Esophagus squamous epithelium (tissue), 5 donors: ENCODE data around the gene SNX2. TPM values are rescaled to one million over a fixed set of nuclear protein-coding genes. Genes with fewer than 3 reads are reported as not detected.

Source experiments
- DNase-seq: peaks from one replicate; lab custom pipeline; 2025; lab: John Stamatoyannopoulos, UW
- H3K27ac ChIP-seq, 4 donors: fragments of 200-600 bp; sonication (generic); one replicate each; pipeline ENCODE4 v1.5.1; 2016 to 2019; ENCODE audit warnings: mild to moderate bottlenecking in 1 of 4
- H3K27me3 ChIP-seq, 4 donors: fragments of 200-600 bp; sonication (generic); 1 replicate in 3 of 4; 2 replicates in 1 of 4; pipeline versions ENCODE4 v1.5.1 to v1.6.0; 2017 to 2021; ENCODE audit warnings: antibody characterized with exemption in 1 of 4
- H3K36me3 ChIP-seq, 3 donors: fragments of 200-600 bp; sonication (generic); one replicate each; pipeline ENCODE4 v1.5.1; 2016 to 2019
- H3K4me1 ChIP-seq, 3 donors: fragments of 200-600 bp; sonication (generic); one replicate each; pipeline ENCODE4 v1.5.1; 2017 to 2019
- H3K4me3 ChIP-seq, 4 donors: fragments of 200-600 bp; sonication (generic); 1 replicate in 3 of 4; 2 replicates in 1 of 4; pipeline ENCODE4 v1.5.1; 2016 to 2019; ENCODE audit warnings: mild to moderate bottlenecking in 2 of 4, moderate library complexity in 1 of 4
- H3K9me3 ChIP-seq, 3 donors: fragments of 200-600 bp; sonication (generic); one replicate each; pipeline ENCODE4 v1.5.1; 2016 to 2019
- CTCF ChIP-seq, 6 experiments: fragments of 450-650 bp in 4 of 6; fragments of 200-600 bp in 2 of 6; sonication (generic) in 2 of 6; IDR thresholded peaks; one replicate each; pipeline ENCODE4 v1.5.1; 2016 to 2019; ENCODE audit warnings: antibody characterized with exemption in 6 of 6, mild to moderate bottlenecking in 4 of 6, moderate library complexity in 4 of 6
- POLR2A ChIP-seq, 4 donors: fragments of 450-650 bp; IDR thresholded peaks; one replicate each; pipeline ENCODE4 v1.6.1; 2017; ENCODE audit warnings: antibody characterized with exemption in 4 of 4, mild to moderate bottlenecking in 4 of 4, moderate library complexity in 3 of 4
- WGBS, 2 donors: methylation state at CpG; one replicate each; pipeline ENCODE4 v1.1.5; 2018; 5-methylcytosine and 5-hydroxymethylcytosine counted together
- intact Hi-C: fragments of 100-400 bp; cut with DNase I; formaldehyde crosslinking; loops from one replicate; pipeline ENCODE4 v1.15.0; 2022
- total RNA-seq, 4 donors: library from RNA; depleted of rRNA; stranded (reverse); fragments of >200 nt; gene quantifications; one replicate each; pipeline ENCODE4 v1.1.0, GENCODE V29; 2016
- donor health status: DM: yes; HTN: yes; CAD: no.

Gene SNX2
- total RNA-seq = 10 to 100 TPM; 33.9 to 64.7 (median 49.1) TPM

- TF ChIP-seq CTCF (IDR thresholded peaks at IDR 0.05) (peak in 4 of 6 experiments; percentile 10 to 49 (median 22)), POLR2A (IDR thresholded peaks at IDR 0.05) (peak in 2 of 4 donors; percentile 53 to 80)
- Histone ChIP-seq H3K9me3 (no peaks in the 10 kb centered on the region), H3K36me3 (no peaks in the 10 kb centered on the region), H3K27ac (peak within 1 kb of the TSS; percentile 80 to 93 (median 90)), H3K4me3 (peak within 1 kb of the TSS; percentile 83 to 97 (median 90)), H3K4me1 (peaks cover 4 to 35% (median 16%) of the 10 kb centered on the region in 3 donors), H3K27me3 (no peaks in the 10 kb centered on the region)
- 0 to 2% methylated on average over 12 to 16 of the region's 67 CpGs for WGBS, 2 donors
- DNase-seq = peak; percentile 60
- intact Hi-C loops = no loop called here
Measured at GRCh38 chr5:122774861-122775549, at the start of gene SNX2. Gene SNX2 (plus strand): TSS chr5:122775080. CDS start chr5:122775104, 24 bp downstream.

GRCh38 chr5:122727112-122727541, 47.8 kb upstream of the SNX2 start:
- TF ChIP-seq CTCF (IDR thresholded peaks at IDR 0.05) (no peak), POLR2A (IDR thresholded peaks at IDR 0.05) (no peak)
- Histone ChIP-seq H3K27ac (no peak overlapping the region), H3K27me3 (no peaks in the 10 kb centered on the region), H3K4me1 (peaks cover 0 to 22% (median 0%) of the 10 kb centered on the region in 3 donors), H3K36me3 (no peaks in the 10 kb centered on the region), H3K4me3 (no peak overlapping the region), H3K9me3 (no peaks in the 10 kb centered on the region)
- intact Hi-C loops = no loop called here
- DNase-seq = no peak
- 25 to 27% methylated on average over 4 of the region's 4 CpGs for WGBS, 2 donors

DNA sequence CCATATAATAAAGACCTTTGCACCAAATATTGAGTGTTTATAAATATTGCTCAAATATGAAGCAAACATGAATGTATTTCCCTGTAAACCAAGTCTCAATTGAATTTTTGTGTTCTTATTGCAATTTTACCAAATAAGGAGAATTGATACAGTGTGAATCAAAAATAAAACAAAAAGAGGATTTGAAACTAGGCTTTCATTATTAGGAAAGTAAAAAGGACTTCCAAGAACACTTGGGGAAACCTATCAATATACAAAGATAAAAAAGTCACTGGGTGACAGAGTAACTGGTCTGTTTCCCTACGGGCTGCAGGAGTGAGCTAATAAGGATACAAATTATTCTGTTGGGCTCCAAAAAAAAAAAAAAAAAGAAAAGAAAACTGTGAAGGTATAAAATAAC, 44.8 kb upstream of the SNX2 start:
- no peak overlapping the region for H3K4me3 ChIP-seq
- WGBS, 2 donors = 94 to 100% methylated on average over 1 of the region's 1 CpG
- no peak for TF ChIP-seq POLR2A (IDR thresholded peaks at IDR 0.05)
- no peak for TF ChIP-seq CTCF (IDR thresholded peaks at IDR 0.05)
- intact Hi-C loops = no loop called here
- H3K27me3 ChIP-seq = no peaks in the 10 kb centered on the region
- no peak for DNase-seq
- H3K36me3 ChIP-seq = no peaks in the 10 kb centered on the region
- H3K9me3 ChIP-seq = no peaks in the 10 kb centered on the region
- peaks cover 0 to 8% (median 0%) of the 10 kb centered on the region in 3 donors for H3K4me1 ChIP-seq
- H3K27ac ChIP-seq = no peak overlapping the region

GRCh38 chr5:122730456-122730855, 44.4 kb upstream of the SNX2 start:
- H3K27ac ChIP-seq = no peak overlapping the region
- intact Hi-C loops = no loop called here
- H3K4me1 ChIP-seq = peaks cover 0 to 8% (median 0%) of the 10 kb centered on the region in 3 donors
- H3K4me3 ChIP-seq = no peak overlapping the region
- 77 to 86% methylated on average over 1 of the region's 1 CpG for WGBS, 2 donors
- no peaks in the 10 kb centered on the region for H3K27me3 ChIP-seq
- H3K36me3 ChIP-seq = no peaks in the 10 kb centered on the region
- TF ChIP-seq CTCF (IDR thresholded peaks at IDR 0.05) = no peak
- no peak for TF ChIP-seq POLR2A (IDR thresholded peaks at IDR 0.05)
- no peaks in the 10 kb centered on the region for H3K9me3 ChIP-seq
- DNase-seq = no peak

GRCh38 chr5:122736086-122736845, 38.6 kb upstream of the SNX2 start:
- H3K4me3 ChIP-seq = no peak overlapping the region
- no peaks in the 10 kb centered on the region for H3K36me3 ChIP-seq
- intact Hi-C loops = no loop called here
- no peaks in the 10 kb centered on the region for H3K9me3 ChIP-seq
- DNase-seq = no peak
- H3K27me3 ChIP-seq = no peaks in the 10 kb centered on the region
- H3K27ac ChIP-seq = no peak overlapping the region
- 59 to 64% methylated on average over 9 of the region's 9 CpGs for WGBS, 2 donors
- TF ChIP-seq CTCF (IDR thresholded peaks at IDR 0.05) (no peak), POLR2A (IDR thresholded peaks at IDR 0.05) (no peak)
- peaks cover 0 to 6% (median 0%) of the 10 kb centered on the region in 3 donors for H3K4me1 ChIP-seq
